Ovary (tissue), 3 donors: ENCODE results near the gene CNOT10.
"Not testable (repeated sequence)": the region's sequence is repeated elsewhere in the genome, so short reads cannot be mapped to it uniquely, and the experiment has no call there.

Experiments
- CTCF ChIP-seq, 3 donors: fragments of 450-650 bp in 2 of 3; fragments of 200-600 bp in 1 of 3; IDR thresholded peaks; one replicate each; pipeline versions ENCODE4 v1.5.1 to v1.8.0; 2016 to 2022; ENCODE audit warnings: antibody characterized with exemption in 3 of 3, mild to moderate bottlenecking in 1 of 3
- EP300 ChIP-seq: sonication (generic); formaldehyde crosslinking; IDR thresholded peaks from one replicate; pipeline ENCODE4 v1.6.1; 2017; ENCODE audit warnings: antibody characterized with exemption
- POLR2A ChIP-seq: fragments of 450-650 bp; IDR thresholded peaks from one replicate; pipeline ENCODE4 v1.6.1; 2017; ENCODE audit warnings: antibody characterized with exemption, mild to moderate bottlenecking, moderate library complexity
- donor health status: DM: no; HTN: no; CAD: no.

DNA sequence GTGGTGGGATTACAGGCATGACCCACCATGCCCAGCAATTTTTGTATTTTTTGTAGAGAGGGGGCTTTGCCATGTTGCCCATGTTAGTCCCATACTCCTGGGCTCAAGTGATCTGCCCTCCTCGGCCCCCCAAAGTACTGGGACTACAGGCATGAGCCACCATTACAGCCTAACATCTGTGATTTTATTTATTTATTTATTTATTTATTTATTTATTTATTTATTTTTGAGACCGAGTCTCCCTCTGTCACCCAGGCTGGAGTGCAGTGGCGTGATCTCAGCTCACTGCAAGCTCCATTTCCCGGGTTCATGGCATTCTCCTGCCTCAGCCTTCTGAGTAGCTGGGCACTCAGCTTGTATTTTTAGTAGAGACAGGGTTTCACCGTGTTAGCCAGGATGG, 116.5 kb downstream of the CNOT10 start:
- TF ChIP-seq CTCF (IDR thresholded peaks at IDR 0.05); POLR2A; EP300: not testable (repeated sequence)
